HG02885 (cell line): ENCODE results near the gene F5.

Experiments used
- ATAC-seq: cut with Tn5 transposase; IDR thresholded peaks from one replicate; pipeline ENCODE4 v1.9.1; 2021; ENCODE audit warnings: mild to moderate bottlenecking; ENCODE audit not compliant: unreplicated experiment, poor library complexity

F5 gene

DNA sequence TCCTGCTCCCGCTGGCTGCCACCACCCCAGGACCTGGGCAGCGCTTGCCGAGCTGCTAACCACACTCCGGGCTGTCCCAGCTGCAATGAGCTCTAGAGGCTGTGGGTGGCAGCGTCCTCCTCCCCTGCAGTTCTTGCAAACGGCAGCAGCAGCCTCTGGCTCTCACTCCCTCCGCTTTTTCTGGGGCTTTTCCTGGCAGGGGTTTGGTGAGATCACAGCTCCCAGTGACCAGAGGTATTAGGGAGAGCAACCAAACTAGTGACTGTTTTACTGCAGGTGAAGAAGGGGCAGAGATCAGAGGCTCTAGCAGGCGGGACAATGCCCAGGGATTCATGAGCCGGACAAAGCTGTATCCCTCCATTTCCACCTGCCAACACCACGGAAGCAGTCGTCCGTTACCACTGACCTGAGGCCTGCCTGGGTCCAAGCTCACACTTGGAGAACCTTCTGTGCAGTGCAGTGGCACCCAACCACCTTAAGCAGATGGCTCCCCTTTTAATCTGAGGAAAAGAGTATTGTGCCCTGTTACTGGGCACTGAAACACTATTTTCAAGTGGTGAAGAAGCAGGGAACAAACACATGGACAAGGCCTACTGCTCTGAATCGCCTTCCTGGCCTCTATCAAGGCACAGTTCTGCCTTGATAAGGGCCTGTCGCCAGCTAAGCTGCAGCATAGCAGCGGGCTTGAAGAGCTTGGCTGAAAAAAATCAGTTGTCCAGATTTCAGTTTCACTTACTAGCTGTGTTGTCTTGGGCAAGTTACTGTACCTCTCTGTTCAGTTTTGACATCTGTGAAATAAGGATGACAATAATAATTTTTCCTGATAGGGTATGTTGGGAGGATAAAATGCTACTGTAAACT, at the start of gene F5:
Gene F5, minus strand, starts transcription at position 87 of the 861 bp plus-strand sequence. CDS start 95 bp downstream, outside the sequence.
- ATAC-seq = peak; percentile 98

- ATAC-seq = no peak
Observed at GRCh38 chr1:169634877-169635276, 48.6 kb upstream of the F5 start.

GRCh38 chr1:169634145-169634544, 47.9 kb upstream of the F5 start:
- no peak for ATAC-seq

DNA sequence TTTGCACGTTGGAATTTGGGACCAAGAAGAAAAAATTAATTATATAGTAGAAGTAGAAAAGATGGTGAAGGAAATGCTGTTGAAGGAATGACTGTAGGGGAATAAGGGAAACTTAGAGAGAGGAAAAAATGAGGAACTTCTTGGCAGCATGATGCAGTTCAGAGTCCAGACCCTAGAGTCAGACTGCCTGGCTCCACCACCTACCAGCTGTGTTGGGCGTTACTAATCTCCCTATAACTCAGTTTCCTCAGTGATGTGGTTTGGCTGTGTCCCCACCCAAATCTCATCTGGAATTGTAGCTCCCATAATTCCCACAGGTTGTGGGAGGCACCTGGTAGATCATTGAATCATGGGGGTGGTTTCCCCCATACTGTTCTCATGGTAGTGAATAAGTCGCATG, 45.0 kb upstream of the F5 start:
- ATAC-seq = no peak

GRCh38 chr1:169630006-169630405, 43.7 kb upstream of the F5 start, which contains the start of gene SELP:
Gene SELP, minus strand, starts transcription at chr1:169630124. Its CDS starts 50 bp downstream, at chr1:169630074.
- ATAC-seq = no peak

DNA sequence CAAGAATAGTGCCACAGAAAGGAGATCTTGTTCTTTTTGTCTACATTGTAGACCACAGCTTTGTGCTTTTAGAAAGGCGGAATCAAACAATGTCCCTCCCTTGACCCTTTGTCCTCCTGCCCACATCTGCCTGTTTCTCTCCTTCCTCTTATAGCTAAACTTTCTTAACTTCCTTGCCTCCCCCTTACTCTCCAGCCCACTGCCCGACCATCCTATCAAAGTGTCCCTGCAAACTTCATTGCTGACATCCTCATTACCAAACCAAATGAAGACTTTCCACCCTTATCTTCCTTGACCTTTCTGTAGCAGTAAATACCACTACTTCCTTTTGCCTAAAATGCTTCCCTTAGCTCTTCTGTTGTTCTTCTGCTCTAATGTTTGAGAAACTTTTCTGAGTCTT, 38.6 kb upstream of the F5 start:
- ATAC-seq = no peak

- ATAC-seq = no peak
Observed at GRCh38 chr1:169624122-169624521, 37.8 kb upstream of the F5 start.

GRCh38 chr1:169623132-169623926, 37.0 kb upstream of the F5 start:
- no peak for ATAC-seq

DNA sequence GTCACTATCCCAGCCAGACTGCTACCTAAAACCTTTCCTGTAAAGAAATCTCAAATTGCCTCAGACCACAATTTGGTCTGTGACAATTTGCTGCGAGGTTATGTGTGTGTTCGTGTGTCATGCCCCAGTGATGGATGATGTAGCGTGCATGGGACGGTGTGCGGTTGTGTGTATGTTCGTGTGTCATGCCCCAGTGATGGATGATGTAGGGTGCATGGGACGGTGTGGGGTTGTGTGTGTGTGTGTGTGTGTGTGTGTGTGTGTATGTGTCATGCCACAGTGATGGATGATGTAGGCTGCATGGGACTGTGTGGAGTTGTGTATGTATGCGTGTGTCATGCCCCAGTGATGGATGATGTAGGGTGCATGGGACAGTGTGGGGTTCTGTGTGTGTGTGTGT, 34.3 kb upstream of the F5 start:
- no peak for ATAC-seq

- ATAC-seq = no peak
Observed at GRCh38 chr1:169618367-169618766, 32.1 kb upstream of the F5 start.

DNA sequence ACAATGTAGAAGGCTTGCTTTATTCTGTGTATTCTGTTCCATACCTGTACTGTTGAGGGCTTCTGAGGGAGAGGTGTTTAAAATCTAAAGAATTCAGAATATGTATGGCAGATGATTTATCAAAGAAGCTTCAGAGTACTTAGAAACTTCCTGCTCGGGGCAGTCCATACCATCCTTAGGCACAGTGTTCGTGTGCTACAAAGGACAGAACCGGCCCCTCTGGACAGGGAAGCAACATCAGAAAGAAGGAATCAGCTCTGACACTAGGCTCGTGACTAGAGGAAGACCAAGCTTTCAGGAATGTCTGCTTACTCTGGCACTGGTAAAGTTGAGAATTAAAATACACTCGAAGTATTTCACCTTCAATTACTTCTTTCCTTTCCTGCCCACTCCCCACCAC, 29.5 kb upstream of the F5 start:
- no peak for ATAC-seq

DNA sequence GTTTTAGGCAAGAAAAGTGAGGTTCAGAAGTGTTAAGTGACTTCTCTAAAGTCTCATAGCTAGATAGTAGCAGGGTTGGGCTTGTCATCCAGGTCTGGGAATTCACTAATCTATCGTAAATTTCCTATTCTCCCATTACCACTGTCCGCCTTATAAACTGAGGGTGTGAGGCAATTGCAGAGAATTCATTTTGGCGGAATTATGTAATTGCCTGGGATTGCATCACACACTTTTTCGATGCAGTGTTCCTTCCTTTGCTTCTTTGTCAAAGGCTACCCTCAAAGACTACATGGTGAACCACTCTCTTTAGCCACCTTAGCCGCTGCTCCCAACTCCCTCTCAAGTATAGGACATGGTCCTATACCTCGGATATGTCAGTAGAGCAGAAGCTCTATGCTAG, 24.6 kb upstream of the F5 start:
- ATAC-seq = no peak

- no peak for ATAC-seq
Observed at GRCh38 chr1:169610108-169610507, 23.8 kb upstream of the F5 start.

DNA sequence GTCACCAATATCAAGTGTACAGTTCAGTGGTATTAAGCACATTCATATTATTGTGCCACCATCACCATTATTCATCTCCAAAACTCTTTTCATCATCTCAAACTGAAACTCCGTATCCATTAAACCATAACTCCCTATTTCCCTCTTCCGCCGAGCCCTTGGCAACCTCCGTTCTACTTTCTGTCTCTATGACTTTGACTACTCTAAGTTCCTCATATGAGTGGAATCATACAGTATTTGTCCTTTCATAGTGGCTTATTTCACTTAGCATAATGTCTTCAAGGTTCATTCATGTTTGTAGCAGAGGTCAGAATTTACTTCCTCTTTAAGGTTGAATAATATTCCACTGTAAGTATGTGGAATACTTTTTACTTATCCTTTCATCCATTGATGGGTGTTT, 21.9 kb upstream of the F5 start:
- no peak for ATAC-seq

GRCh38 chr1:169604781-169605560, 18.7 kb upstream of the F5 start:
- no peak for ATAC-seq

DNA sequence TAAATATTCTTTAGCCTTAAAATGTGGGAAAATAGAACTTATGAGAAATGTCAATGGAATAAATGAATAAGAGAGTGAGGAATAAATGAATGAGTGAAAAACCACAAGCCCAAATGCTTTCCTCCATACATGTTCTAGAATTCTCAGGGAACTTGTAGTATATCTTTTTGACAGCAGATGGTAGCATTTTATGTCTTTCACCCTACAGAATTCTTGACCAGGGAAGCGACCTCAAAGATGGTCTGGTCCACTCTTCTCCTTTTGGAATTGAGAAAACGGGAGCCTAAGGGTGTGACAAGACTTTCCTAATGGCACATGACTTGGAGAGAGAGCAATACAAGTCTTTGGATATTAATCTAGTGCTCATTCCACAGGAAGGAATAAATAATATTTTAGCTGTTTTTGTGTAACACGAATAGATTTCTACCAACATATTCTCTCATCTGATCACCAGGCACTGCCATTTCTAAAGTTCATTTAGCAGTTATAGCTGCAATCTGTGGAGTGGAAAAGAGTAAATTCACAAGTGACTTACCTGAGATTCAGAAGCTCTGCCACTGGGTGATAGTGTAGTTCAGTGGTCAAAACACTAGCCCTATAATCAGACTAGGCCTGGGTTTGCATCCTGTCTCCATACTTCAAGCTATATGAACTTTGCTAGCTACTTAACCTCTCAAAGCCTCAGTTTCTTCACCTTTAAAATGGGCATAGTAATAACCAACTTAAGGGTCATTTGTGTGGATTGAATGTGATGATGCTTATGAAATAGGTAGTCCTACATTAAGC, 15.0 kb upstream of the F5 start:
- ATAC-seq = no peak

DNA sequence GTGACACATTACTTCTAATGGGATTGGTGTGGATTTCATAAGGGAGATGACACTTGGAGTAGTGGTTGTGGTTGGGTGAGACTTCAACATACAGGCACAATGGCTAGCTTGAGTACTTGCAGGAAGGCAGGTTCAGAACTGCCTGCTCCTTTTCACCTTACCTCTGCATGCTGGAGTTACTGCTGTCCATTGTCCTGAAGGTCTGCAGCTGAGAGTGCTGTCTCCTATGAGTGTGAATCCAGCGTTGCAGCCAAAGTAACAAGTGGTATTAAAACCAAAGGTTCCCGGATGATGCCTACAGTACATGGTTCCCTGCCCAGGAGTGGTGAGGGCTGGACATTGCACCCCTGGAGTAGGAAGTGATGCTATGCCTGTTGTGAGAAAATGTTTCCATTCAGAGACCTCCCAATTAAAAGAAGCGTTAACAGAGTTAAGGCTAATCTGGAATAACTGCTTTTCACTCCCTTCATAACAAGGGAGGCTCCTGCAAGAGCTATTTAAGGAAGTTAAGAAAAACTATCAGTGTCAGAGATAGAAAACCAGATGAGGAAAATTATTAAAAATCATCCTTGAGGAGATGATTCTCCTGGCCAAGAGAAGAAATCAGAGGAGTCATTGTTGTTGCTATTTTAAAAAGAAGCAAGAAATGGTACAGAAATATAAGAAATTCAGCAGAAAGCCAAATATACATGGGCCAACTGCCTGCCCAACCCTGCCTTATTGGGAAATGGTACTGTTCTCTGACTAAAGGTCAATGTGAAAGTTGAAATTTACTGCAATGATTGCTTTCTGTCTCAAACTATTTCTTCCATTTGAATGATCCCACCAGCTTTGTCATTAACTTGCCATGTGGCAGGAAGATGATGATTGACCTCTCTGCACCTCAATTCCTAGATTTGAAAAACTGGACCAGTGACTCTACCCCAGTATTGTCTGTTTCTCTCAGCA, 9.8 kb upstream of the F5 start:
- no peak for ATAC-seq

DNA sequence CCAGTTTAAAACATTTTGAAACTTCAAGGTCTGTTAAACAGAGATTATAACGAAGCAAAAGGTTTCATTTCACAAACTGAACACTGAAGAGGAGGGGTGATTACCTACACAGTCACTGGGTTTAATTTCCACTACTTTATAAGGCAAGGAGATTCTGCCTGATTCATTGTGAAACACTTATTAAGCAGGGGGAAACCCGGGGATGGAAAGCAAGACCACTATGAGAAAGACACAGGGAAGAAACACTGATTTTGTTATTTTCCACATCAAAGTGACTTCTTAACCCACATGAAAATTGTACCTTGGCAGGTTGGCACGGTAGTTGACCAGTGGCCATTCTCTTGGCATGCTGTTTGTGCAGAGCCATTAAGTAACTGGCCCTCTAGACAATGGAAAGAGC, 8.1 kb upstream of the F5 start:
- ATAC-seq = peak; percentile 65

DNA sequence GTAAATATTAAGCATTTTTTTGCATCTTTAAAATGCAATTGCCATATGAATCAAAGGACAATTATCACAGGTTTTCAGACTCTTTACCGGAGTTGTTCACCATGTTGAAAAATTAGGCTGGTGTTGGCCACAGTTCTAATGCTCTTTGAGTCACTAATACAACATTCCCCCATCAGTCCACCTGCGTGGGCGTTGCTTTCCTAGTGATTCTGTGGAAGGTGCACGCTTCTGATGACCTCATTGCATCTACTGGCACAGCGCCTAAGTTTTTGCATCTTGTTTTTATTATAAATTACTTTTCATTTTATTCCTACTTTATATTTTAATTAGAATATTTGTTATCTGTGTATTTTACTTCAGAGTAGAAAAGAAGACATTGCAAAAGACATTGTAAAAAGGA, 4.7 kb upstream of the F5 start:
- no peak for ATAC-seq
